Myocyte (in vitro differentiated cells): ENCODE results near the gene CD300E. TPM values are rescaled to one million over a fixed set of nuclear protein-coding genes. Genes with fewer than 3 reads are reported as not detected.

Experiments
- DNase-seq: peaks from one replicate; pipeline ENCODE4 v3.0.0-alpha.2; 2012; ENCODE audit warnings: low read depth
- total RNA-seq: library from RNA; depleted of rRNA; stranded (reverse); fragments of >200 nt; gene quantifications from 2 replicates; pipeline ENCODE4 v1.2.3, GENCODE V29; 2014

Gene CD300E
- total RNA-seq, 1 donor from 2014 or later = not detected

DNA sequence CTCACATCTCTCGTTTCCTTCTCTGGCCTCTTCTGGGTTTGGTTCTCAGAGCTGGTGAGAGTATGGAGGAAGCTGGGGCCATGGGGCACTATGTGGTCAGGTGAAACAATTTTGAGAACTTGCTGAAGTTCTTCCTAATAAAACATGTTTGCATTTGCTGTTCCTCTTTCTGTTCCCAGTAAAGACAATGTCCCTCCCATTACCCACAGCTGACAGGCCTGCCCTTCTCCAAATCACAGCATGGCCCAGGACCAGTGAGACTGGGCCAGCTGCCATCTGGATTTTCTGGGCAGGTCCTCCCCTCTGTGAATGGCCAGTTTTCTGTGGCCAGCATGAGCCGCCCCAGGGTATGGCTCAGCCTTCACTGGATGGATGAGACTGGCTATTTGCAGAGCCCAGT, 56.1 kb downstream of the CD300E start, which contains the start of gene CD300H:
CD300H (minus strand) TSS at position 113 of the 400 bp plus-strand sequence.
- no peak for DNase-seq

DNA sequence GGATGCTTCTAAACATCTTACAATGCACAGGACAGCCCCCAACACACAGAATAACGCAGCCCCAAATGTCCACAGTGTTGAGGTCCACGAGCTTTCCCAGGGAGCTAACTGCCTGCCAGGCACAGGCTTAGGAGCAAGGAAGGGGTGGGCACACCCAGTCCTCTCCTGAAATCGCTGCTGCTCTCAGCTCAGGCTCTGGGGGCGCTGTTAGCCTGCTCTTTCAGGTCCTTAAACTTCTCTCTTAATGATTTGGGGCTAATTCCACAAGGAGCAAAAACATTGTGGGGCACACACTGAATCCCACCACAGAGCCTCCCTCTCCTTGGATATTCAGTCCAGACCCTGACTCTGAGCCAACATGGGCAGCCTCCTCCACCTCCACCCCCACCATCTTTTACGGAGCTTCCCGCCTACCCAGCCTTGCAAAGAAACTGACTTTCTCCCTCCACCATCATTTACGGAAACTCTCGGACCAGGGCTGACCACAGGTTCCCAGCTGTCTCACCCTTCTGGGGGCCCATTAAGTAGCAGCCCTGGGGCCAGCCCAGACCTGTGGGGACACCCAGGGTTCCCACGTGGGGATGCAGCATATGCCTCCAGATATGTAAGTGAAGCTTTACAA, 57.3 kb downstream of the CD300E start:
- no peak for DNase-seq

DNA sequence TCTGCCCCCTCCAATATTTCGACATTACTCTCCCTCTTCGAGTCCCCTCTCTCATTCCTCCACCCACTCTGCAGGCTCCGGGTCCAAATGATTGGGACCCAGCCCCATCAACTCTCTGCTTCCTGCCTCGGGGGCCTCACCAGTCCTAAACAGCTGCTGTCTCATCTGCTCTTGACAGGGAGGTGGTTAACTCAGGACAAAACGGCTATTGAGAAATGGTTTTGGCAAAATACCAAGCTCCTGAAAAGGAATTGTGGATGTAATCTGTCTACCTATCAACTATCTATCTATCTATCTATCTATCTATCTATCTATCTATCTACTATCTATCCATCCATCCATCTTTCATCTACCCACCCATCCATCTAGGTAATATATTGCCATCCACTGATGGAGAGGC, 58.4 kb downstream of the CD300E start:
- no peak for DNase-seq

- no peak for DNase-seq
These were observed 60.2 kb downstream of the CD300E start for GRCh38 chr17:74563358-74563757.

DNA sequence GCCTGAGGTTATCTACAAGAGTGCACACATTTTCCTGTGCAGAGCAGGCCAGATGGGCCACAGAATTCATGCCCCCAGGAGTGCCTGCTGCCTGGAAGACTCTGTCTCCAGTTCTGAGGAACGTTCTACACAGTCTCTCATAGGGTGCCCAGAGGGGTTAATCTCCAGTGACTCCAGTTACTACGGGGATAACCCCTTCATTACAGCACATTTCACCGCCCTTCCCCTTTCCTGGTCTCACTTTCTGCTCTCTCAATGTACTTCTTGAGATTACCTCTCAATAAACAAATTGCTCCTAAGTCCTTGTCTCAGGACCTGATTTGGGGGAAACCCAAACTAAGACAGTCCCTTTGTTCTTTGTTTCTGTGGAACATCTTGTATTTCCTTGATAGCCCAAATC, 62.0 kb downstream of the CD300E start:
- no peak for DNase-seq

Other genes with a start within 250 kb of the CD300E start
- gene GPRC5C, start 191.7 kb downstream of the CD300E start, total RNA-seq = 0.52 TPM in 1 of 2 replicates, not detected in the other
- not detected in 2 replicates for gene CD300A, start 157.1 kb downstream of the CD300E start, total RNA-seq
- not detected in 2 replicates for gene CD300LB, start 92.3 kb downstream of the CD300E start, total RNA-seq
- not detected in 2 replicates for gene CD300C, start 77.6 kb downstream of the CD300E start, total RNA-seq
- not detected in 2 replicates for gene CD300H, start 56.2 kb downstream of the CD300E start, total RNA-seq
- gene CD300LD, start 31.5 kb downstream of the CD300E start, total RNA-seq = not detected in 2 replicates
- gene CD300LF, start 89.2 kb upstream of the CD300E start, total RNA-seq = 0.26 TPM in 1 of 2 replicates, not detected in the other
- 0.57 TPM in 1 of 2 replicates, not detected in the other for gene RAB37, start 113.5 kb upstream of the CD300E start, total RNA-seq
- 54.0 and 63.8 TPM in 2 replicates for gene NHERF1, start 124.9 kb upstream of the CD300E start, total RNA-seq
- gene NAT9, start 152.6 kb upstream of the CD300E start, total RNA-seq = 47.7 and 50.4 TPM in 2 replicates
- gene GRIN2C, start 236.1 kb upstream of the CD300E start, total RNA-seq = 0.05 TPM in 1 of 2 replicates, not detected in the other
- 7.9 and 11.7 TPM in 2 replicates for gene FDXR, start 249.3 kb upstream of the CD300E start, total RNA-seq